Measurements from ENCODE around the gene SLC2A14.

- no peak for TF ChIP-seq GATA2 (IDR thresholded peaks at IDR 0.05; ENCODE audit: low read depth, low read length)
- TF ChIP-seq GATA3 (IDR thresholded peaks at IDR 0.05; ENCODE audit: low read depth, low read length), result no peak
Measured at GRCh38 chr12:7879246-7879645, 6.5 kb upstream of the SLC2A14 start.

All from SH-SY5Y (cell line).